A549 (cell line): Measurements from ENCODE around the gene ADCY4.

Experiments used
- CBX2 ChIP-seq: fragments of 200-600 bp; sonication (generic); IDR thresholded peaks from 2 replicates; pipeline ENCODE4 v1.6.1; 2016; ENCODE audit warnings: low read depth, mild to moderate bottlenecking, borderline replicate concordance
- CBX8 ChIP-seq: fragments of 200-600 bp; sonication (generic); IDR thresholded peaks from 2 replicates; pipeline ENCODE4 v1.6.1; 2016
- CEBPB ChIP-seq, 2 experiments: fragments of >200 bp in 1 of 2; sonication (Bioruptor Twin) in 1 of 2; formaldehyde crosslinking in 1 of 2; IDR thresholded peaks; 2 replicates each; pipeline ENCODE4 v1.6.1; 2012 to 2016
- EP300 ChIP-seq, 2 experiments: fragments of >200 bp; sonication (Bioruptor Twin); formaldehyde crosslinking; IDR thresholded peaks; 2 replicates in 1 of 2; 3 replicates in 1 of 2; pipeline ENCODE4 v1.6.1; 2016 to 2017
- GATA3 ChIP-seq: IDR thresholded peaks from 2 replicates; pipeline ENCODE4 v1.6.1; 2012; ENCODE audit warnings: borderline replicate concordance
- JUN ChIP-seq, 2 experiments: fragments of >200 bp; sonication (Bioruptor Twin); formaldehyde crosslinking; IDR thresholded peaks; 2 replicates in 1 of 2; 3 replicates in 1 of 2; pipeline ENCODE4 v1.6.1; 2016 to 2017
- POLR2A ChIP-seq: IDR thresholded peaks from 2 replicates; pipeline ENCODE4 v1.6.1; 2012; ENCODE audit warnings: mild to moderate bottlenecking, low read length
- RARB ChIP-seq: fragments of 250-450 bp; sonication (Bioruptor Pico); IDR thresholded peaks from 2 replicates; pipeline ENCODE4 v1.8.0; 2021; ENCODE audit warnings: mild to moderate bottlenecking, moderate library complexity
- SMC3 ChIP-seq: fragments of >200 bp; sonication (Bioruptor Twin); formaldehyde crosslinking; IDR thresholded peaks from 3 replicates; pipeline ENCODE4 v1.6.1; 2018; ENCODE audit warnings: inconsistent platforms
- SREBF2 ChIP-seq: fragments of 450-650 bp; IDR thresholded peaks from 2 replicates; pipeline ENCODE4 v1.6.1; 2014; ENCODE audit warnings: mild to moderate bottlenecking, moderate library complexity
- TF ChIP-seq, protein P1 (sequence below): fragments of >200 bp; sonication (Bioruptor Twin); formaldehyde crosslinking; IDR thresholded peaks from 3 replicates; pipeline ENCODE4 v1.5.1; 2016
- TF ChIP-seq, protein P2 (sequence below): fragments of 200-600 bp; sonication (generic); IDR thresholded peaks from 2 replicates; pipeline ENCODE4 v1.6.1; 2016; ENCODE audit warnings: antibody characterized with exemption, mild to moderate bottlenecking, moderate library complexity
- TF ChIP-seq, protein P3 (sequence below): fragments of >200 bp; sonication (Bioruptor Twin); formaldehyde crosslinking; IDR thresholded peaks from 2 replicates; pipeline ENCODE4 v1.6.1; 2016

DNA sequence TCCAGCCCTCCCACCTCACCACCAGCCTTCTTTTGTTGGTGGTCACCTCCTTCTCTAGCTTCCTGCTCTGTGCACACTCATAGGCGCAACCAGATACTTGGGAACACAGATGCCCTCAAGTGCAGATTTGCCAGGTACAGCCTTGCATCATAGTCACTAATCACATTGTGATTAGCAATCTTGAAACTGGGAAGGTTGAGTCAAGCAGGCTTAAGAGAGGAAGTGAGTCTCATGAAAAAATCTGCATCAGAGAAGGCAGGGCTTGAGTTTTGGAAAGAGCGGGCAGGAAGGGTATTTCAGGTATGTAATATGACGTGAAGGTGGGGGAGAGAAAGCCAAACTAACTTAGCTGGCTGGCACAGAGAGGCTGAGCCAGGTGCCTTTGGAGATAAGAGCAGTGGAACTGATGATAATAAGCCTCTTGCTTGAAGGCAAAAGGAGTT, 60.7 kb downstream of the ADCY4 start:
- TF ChIP-seq, protein P1, sequence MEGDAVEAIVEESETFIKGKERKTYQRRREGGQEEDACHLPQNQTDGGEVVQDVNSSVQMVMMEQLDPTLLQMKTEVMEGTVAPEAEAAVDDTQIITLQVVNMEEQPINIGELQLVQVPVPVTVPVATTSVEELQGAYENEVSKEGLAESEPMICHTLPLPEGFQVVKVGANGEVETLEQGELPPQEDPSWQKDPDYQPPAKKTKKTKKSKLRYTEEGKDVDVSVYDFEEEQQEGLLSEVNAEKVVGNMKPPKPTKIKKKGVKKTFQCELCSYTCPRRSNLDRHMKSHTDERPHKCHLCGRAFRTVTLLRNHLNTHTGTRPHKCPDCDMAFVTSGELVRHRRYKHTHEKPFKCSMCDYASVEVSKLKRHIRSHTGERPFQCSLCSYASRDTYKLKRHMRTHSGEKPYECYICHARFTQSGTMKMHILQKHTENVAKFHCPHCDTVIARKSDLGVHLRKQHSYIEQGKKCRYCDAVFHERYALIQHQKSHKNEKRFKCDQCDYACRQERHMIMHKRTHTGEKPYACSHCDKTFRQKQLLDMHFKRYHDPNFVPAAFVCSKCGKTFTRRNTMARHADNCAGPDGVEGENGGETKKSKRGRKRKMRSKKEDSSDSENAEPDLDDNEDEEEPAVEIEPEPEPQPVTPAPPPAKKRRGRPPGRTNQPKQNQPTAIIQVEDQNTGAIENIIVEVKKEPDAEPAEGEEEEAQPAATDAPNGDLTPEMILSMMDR, result no peak
- TF ChIP-seq, protein P2, sequence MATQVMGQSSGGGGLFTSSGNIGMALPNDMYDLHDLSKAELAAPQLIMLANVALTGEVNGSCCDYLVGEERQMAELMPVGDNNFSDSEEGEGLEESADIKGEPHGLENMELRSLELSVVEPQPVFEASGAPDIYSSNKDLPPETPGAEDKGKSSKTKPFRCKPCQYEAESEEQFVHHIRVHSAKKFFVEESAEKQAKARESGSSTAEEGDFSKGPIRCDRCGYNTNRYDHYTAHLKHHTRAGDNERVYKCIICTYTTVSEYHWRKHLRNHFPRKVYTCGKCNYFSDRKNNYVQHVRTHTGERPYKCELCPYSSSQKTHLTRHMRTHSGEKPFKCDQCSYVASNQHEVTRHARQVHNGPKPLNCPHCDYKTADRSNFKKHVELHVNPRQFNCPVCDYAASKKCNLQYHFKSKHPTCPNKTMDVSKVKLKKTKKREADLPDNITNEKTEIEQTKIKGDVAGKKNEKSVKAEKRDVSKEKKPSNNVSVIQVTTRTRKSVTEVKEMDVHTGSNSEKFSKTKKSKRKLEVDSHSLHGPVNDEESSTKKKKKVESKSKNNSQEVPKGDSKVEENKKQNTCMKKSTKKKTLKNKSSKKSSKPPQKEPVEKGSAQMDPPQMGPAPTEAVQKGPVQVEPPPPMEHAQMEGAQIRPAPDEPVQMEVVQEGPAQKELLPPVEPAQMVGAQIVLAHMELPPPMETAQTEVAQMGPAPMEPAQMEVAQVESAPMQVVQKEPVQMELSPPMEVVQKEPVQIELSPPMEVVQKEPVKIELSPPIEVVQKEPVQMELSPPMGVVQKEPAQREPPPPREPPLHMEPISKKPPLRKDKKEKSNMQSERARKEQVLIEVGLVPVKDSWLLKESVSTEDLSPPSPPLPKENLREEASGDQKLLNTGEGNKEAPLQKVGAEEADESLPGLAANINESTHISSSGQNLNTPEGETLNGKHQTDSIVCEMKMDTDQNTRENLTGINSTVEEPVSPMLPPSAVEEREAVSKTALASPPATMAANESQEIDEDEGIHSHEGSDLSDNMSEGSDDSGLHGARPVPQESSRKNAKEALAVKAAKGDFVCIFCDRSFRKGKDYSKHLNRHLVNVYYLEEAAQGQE, result no peak
- TF ChIP-seq GATA3 (no peak), POLR2A (no peak), JUN (IDR thresholded peaks at IDR 0.05) (no peak), SREBF2 (no peak), SMC3 (no peak), CEBPB (IDR thresholded peaks at IDR 0.05) (no peak), EP300 (IDR thresholded peaks at IDR 0.05) (no peak), CBX2 (no peak), RARB (CRISPR knock-in tag) (no peak), CBX8 (no peak)
- TF ChIP-seq, protein P3, sequence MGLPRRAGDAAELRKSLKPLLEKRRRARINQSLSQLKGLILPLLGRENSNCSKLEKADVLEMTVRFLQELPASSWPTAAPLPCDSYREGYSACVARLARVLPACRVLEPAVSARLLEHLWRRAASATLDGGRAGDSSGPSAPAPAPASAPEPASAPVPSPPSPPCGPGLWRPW, result no peak
